HG03354 (cell line): ENCODE measurements around the gene SETBP1.

Source experiments
- ATAC-seq: cut with Tn5 transposase; IDR thresholded peaks from one replicate; pipeline ENCODE4 v1.9.1; 2021; ENCODE audit warnings: mild to moderate bottlenecking; ENCODE audit not compliant: unreplicated experiment, poor library complexity, severe bottlenecking

SETBP1 gene

GRCh38 chr18:44915213-44915612 is 234.5 kb downstream of the SETBP1 start:
- no peak for ATAC-seq

- no peak for ATAC-seq
These were observed 235.0 kb downstream of the SETBP1 start for GRCh38 chr18:44915661-44916060.

DNA sequence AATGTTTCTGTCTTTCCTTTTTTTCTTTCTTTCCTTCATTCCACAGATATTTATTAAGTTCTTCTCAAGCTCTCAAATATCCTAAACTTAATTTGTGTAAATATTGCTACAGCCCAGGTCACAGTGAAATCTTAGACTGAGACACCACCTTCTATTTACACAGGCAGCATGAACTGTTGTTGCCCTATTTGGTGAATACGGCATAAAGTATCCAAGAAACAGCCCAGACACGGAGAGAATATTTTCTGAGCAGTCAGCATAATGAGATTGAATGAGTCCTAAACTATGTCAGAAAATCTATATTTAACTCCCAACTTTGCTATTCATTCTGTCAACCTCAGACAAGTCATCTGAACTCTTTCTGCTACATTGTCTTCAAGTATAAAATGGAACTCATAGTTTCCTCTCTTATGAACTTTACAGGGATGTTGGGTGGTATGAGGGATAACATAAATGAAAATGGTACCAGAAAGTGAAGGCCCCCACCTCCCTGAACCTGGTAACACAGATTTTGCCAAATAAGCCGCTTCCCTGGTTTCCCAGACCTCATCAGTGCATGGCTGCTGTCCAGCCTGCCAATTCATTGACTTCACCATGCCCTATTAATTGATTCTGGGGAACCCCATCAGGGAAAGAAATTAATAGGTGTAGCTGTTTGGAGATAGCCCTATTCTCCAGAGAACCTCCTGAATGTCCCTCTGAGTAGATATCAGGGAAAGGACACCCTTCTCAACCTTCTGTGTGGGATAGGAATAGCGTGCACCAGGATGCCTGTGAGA is 235.9 kb downstream of the SETBP1 start:
- ATAC-seq = no peak

DNA sequence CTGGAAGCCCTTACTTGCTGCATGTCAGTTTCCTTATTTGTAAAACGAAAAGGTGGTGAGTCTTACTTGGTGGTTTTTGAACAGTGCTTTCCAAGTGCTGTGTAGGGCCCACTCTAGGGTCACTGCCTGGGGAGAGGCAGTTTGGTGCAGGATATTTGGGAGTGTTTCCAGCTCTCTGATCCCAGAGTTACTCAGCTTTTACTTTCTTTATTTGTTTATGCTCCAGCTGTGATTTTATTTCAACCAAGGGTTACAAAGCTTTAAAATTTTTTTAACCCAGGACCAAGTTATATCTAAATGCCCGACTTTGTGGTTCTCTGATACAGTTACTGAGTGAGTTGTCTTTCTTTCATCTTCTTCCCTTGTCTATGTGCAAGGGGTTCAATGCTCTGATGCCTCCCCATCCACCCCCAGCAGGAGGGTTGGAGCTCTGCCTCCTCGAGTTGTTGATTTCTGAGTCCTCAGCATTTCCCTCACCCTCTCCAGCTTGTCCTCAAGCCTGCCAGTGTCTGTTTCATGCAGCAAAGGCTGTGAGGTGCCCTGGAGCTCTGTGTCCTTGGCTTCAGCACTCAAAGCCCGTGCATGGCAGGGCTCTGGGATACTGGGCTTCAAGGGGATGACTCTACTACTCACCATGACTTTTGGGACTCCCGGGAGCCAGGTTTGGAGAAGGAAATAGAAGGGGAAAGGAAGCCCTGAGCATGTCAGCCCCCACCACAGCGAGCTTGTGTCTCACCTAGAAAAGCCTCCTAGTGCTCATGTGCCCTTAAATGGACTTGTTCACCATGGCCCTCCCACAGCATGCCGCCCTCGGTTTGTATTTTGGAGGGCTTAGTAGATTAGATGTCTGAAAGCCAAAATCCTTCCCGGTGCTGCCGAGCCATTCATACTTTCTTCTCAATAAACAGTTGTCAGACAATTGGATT is 236.8 kb downstream of the SETBP1 start:
- ATAC-seq = no peak

DNA sequence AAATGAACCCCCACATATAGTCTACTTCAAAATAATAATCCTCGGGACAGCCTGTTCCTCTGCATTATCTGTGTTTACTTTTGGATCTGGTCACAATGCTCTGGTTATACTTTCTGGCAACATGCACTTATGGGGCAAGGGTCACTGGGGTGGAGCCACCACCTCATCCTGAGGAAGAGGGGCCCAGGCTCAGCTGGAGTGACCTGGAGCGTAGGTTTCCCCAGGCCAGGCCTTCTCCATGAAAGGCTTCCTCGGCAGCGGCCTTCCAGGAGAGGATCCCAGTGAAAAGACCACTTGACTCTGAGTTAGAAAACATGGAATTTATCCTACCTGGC is 237.4 kb downstream of the SETBP1 start:
- ATAC-seq = no peak

DNA sequence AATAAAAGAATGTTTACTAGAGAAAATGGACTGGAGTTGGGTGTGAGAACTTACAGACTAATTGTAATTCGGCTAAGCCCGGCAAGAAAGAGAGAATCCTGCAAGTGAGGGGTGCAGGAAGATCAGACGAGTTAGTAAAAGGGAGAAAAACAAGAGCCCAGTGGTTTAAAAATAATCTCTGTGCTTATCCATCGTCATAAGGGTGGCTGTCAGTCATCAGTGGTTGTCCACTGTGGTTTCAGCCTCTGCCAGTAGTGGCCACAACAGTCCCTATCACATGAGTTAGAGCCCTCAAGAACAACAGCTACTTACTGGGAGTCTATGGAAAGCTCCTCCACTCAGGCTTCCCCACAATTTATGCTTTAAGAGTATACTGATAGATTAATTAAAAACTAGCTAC is 239.8 kb downstream of the SETBP1 start:
- no peak for ATAC-seq

- no peak for ATAC-seq
These were observed 241.3 kb downstream of the SETBP1 start for GRCh38 chr18:44921974-44922373.

- ATAC-seq = no peak
These were observed 242.3 kb downstream of the SETBP1 start for GRCh38 chr18:44922968-44923367.

DNA sequence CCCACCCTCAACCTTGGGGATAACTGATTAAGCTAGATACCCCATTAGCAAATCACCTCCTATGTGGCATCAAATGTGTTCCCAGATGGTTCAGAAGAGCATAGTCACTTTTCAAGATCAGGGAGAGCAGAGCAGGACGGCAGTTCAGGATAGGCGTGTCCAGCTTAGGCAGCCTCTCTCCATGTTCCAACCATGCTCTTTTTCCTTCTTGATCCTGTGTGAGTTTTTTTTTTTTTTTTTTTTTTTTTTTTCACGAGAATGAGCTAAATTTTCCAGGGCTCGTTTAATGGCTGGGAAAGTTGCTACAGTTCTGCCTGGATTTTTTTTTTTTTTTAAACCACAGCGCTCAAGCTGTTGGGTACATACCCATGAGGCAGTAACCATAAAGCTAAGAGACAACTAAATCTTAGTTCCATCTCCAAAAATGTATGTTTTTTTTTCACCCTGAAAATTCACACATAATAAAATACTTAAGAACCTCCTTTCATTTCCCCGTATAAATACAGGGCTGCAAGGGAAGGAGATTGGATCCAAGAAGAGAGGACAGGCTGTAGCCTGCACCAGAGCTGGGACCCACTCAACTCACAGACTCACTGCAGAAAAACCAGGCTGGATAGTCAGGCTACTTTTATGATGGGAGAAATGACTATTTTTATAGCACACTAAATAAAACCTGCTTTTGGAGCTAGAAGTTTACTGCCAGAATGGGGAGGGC is 244.3 kb downstream of the SETBP1 start:
- no peak for ATAC-seq

GRCh38 chr18:44927127-44927849 is 246.6 kb downstream of the SETBP1 start:
- no peak for ATAC-seq

DNA sequence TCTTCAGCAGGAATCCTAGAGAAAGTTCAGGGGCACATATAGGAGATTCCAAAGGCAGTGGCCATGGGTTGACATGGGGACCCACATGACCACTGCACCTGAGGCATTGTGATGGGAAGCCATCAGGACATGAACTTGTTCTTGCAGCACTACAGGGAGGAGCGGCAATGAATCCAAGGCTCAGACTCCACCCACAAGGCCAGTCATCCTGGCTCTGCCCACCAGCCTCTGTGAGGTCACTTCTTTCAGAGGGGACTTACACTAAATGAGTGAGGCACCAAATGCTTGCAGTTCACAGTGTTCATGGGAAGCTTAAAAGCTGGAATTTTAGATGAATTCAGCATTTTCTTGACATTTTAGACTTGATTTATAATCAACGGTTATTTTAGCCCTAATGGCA is 254.2 kb downstream of the SETBP1 start:
- no peak for ATAC-seq

DNA sequence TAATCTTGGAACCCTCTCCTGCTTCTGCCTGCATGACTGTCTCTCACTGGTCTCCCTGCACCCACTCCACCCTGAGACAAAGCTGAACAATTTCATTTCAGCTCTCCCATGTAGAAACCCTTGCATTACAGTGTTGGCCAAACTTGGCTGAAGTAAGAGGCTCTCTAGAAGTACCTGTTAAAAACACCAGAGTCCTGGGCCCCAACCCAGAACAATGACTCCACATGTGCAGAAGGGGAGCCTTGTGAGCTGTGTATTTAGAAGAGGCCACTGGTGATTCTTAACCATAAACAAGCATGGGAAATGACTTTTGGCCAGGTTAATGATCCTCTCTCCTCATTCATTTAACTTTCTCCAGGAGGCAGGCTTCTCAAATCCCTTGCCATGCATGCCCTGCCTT is 254.8 kb downstream of the SETBP1 start:
- no peak for ATAC-seq

DNA sequence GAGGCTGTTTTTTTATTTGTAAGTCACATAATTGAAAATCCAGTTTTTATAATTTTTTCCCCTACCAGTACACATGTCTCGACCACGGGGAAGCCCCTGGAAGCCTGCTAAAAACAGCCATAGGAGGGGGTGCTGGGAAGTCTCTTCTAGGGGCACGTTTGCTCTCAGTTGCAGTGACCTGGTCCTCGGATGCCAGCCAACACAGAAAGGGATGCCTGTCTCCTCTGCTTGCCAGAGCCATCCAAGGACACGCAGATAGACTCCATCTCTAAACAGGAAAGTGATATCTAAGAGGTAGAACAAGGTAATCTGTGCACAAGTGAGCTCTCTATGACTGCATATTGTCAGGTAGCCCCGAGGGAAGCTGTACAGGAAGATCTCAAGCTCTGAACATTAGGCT is 255.8 kb downstream of the SETBP1 start:
- no peak for ATAC-seq

GRCh38 chr18:44937960-44938719 is 257.5 kb downstream of the SETBP1 start:
- no peak for ATAC-seq

- ATAC-seq = no peak
These were observed 258.3 kb downstream of the SETBP1 start for GRCh38 chr18:44938720-44939665.

DNA sequence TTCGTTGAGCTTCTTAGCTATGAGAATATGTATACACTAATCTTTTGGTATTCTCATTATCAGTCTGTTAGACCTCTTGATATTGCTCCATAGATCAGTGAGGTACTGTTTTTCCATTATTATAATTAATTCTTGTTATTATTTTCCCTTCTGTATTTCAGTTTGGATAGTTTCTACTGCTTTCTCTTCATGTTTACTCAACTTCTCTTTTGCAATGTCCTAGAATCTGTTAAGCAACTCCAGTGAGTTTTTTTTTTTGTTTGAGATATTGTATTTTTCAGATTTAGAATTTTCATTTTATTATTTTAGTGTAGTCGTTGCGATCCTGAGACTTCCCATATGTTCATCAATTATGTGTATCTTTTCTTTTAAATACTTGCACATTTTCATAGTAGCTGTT is 260.8 kb downstream of the SETBP1 start:
- no peak for ATAC-seq

DNA sequence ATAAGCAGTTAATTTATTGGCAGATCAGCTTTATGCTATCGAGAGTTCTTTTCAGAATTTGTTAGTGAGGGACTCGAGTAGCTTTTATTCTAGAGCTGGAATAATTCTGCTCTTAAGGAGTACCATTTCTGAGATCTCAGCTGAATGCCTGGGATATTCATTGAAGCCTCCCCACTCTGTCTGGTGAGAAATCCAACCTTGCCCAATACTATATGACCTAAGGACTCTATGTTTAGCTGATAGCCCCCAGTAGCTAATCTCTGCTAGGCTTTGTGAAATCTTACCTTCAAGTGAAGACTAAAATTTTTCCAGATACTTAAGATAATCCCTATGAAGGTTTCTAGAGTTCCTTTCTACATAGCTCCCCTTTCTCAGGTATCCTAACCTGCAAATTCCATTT is 261.4 kb downstream of the SETBP1 start:
- ATAC-seq = no peak

DNA sequence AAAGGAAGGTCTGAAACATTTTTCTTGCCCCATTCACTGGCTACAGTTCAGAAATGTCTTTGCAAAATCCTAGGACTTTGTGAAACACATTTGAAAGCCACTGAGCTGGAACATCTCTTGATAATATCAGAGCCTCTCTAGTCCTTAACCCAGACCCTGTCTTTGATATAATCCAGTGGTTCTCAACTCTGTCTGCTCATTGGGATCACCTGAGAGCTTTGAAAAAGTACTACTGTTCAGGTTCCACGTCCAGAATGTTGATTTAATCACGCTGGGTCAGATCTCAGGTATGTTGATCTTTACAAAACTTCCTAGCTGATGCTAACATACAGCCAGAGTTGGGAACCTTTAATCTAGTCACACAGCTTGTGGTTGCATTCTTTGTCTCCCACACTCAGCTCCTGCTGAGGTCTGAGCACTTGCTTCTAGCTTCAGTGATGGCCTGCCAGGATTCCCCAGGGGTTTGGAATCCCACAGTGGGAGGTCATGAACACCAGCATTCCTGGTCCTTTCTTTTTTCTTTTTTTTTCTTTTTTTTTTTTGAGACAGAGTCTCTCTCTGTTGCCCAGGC is 262.7 kb downstream of the SETBP1 start:
- ATAC-seq = no peak
